HG03432 (cell line): ENCODE results near the gene WASHC1.
"Not testable (repeated sequence)": the region's sequence is repeated elsewhere in the genome, so short reads cannot be mapped to it uniquely, and the experiment has no call there.

Experiments
- ATAC-seq: cut with Tn5 transposase; IDR thresholded peaks from one replicate; pipeline ENCODE4 v1.9.1; 2021; ENCODE audit warnings: mild to moderate bottlenecking, moderate library complexity; ENCODE audit not compliant: unreplicated experiment

The WASHC1 gene, protein sequence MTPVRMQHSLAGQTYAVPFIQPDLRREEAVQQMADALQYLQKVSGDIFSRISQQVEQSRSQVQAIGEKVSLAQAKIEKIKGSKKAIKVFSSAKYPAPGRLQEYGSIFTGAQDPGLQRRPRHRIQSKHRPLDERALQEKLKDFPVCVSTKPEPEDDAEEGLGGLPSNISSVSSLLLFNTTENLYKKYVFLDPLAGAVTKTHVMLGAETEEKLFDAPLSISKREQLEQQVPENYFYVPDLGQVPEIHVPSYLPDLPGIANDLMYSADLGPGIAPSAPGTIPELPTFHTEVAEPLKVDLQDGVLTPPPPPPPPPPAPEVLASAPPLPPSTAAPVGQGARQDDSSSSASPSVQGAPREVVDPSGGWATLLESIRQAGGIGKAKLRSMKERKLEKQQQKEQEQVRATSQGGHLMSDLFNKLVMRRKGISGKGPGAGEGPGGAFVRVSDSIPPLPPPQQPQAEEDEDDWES

DNA sequence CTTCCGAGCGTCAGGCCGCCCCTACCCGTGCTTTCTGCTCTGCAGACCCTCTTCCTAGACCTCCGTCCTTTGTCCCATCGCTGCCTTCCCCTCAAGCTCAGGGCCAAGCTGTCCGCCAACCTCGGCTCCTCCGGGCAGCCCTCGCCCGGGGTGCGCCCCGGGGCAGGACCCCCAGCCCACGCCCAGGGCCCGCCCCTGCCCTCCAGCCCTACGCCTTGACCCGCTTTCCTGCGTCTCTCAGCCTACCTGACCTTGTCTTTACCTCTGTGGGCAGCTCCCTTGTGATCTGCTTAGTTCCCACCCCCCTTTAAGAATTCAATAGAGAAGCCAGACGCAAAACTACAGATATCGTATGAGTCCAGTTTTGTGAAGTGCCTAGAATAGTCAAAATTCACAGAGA is at the start of gene WASHC1:
Gene WASHC1, minus strand, starts transcription at position 101 of the 400 bp plus-strand sequence. CDS start 4,457 bp downstream, outside the sequence.
- not testable (repeated sequence) for ATAC-seq

DNA sequence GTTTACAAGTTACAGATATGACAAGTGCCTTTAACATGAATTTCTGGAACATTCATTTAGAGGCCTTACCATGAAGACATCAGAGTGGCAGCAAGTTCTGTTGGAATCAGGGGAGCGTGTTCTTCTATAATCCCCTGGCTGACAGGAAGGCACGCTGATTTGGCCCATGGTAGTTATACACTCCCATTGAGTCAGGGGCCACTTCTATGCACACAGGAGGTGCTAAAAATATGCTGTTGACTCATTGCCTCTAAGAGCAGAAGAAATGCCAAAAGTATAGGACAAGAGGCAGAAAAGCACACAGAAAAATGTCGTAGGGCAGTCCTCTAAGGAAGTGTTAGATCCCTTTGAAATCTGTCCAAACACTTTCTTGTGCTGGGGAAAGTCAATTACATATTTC is 49.1 kb upstream of the WASHC1 start:
- not testable (repeated sequence) for ATAC-seq

DNA sequence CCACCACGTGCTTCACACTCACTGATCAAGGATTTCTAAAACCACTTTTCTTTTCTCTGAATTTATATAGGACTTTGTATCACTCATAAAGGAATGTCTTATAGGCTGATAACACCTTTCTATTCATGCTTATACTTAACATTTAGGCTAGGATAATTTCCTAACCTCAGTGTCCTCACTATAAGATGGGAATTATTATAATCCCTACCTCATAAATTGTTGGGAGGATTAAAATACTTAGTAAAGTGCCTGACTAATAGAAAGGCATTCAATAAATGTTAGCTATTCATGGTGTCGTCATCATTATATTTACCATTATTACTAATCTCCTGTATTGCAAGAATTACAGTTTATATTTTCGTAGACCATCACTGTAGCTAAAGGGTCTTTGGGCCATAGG is 47.1 kb upstream of the WASHC1 start:
- ATAC-seq: not testable (repeated sequence)

DNA sequence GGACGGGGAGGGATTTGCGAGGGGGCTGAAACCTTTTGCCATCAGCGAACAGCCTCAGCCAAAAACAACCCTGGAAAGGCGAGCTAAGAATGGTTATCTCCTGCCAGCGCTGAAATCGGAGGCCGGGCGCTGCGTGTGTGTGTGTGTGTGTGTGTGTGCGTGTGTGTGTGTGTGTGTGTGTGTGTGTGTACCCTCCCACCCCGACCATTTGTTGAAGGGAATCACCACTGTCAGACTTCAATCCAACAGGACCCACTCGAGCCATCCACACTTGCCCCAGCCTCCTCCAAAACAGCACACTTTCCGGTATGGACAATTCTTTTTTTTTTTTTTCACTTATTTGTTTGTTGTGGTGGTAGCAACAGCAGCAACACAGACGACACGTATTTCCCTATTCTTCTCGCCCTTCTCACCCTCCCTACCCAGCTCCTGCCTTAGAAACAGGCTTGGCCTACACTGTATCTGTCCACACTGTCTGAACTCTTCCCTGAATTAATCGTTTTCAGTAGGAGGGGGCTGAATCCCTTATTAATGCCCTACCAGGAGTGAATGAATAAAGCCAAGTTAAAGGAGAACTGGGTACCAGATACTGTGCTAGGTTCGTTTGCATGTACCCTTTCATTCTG is 44.8 kb upstream of the WASHC1 start:
- not testable (repeated sequence) for ATAC-seq

DNA sequence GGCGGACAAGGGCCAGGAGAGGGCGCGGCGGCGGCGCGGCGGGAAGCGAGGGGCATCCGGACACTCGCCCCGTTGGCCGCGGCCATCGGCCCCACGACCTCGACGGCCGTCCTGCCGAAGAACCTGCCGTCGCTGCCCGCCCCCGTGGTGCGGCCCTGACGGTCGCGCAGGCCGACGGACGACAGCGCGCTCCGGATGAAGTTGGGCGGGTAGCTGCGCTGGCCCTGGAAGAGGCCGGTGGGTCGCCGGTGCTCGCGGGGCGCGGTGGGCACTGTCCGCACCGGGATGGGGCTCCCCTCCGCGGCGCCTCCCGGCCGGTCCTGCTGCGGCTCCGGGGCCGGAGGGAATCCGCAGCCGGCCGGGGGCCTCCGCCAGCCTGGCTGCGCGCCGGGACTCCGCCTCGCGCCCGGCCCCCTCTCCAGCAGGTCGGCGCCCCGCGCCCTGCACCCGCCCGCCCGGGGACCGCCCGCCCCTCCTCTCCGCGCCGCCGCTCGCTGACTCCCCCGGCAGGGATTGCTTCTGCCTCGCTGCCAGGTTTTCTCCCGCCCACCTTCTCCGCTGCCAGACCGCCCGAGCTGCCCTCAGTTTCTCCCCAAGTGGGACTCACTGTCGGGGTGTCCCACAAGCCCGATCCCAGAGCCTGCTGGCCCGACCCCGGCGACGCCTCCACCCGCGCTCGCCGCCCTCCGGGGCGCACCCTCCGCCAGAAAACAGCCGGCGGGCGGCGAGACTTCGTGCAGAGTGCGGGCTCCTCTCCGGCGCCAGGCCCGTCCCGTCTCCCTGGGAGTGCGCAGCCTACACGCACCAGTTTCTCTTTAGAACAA is 44.0 kb upstream of the WASHC1 start:
- not testable (repeated sequence) for ATAC-seq

DNA sequence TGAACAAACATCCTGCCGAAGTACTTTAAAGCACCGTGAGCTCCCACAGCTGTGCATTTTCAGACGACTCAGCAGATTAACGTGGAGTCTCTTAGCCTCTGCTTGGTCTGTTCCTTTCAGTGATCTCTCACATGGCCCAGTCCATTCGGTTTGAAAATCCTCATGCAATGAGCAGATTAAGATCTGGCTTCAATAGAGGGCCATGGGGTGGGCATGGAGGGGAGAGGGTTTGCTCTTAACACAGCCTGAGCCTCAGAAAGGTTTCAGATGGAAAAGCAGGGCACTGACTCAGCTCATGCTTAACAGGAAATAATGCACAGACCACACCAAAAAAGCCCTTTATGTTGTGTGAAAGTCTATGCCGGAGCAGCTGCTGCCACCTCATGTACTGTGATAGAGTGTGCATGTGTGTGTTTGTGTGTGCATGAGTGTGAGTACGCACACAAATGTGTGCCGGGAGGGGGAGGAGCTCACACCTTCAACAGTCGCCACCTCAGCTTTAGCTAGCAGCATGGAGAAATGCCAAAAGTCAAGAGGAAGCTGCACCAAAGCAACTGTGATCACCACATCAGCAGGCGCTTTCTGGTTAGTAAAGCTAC is 33.9 kb upstream of the WASHC1 start:
- peak; percentile 87 for ATAC-seq

DNA sequence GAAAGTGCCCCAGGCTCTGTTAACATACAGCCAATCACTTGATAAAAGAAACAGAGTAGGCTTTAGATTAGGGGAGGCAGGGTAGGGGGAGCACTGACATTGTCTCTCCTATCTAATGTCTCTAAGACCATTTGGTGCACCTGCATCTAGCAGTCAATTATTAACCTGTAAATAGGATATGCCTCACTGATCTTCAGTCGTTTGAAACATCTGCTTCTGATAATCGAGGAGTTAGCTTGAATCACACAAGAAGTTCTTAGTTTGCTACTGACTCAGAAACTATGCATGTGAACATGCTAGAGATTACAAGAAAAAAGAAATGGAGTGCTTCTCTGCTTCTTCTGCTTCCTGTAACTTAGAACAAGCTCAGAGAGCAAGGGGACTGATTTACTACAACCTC is 23.4 kb upstream of the WASHC1 start:
- ATAC-seq: peak; percentile 75

DNA sequence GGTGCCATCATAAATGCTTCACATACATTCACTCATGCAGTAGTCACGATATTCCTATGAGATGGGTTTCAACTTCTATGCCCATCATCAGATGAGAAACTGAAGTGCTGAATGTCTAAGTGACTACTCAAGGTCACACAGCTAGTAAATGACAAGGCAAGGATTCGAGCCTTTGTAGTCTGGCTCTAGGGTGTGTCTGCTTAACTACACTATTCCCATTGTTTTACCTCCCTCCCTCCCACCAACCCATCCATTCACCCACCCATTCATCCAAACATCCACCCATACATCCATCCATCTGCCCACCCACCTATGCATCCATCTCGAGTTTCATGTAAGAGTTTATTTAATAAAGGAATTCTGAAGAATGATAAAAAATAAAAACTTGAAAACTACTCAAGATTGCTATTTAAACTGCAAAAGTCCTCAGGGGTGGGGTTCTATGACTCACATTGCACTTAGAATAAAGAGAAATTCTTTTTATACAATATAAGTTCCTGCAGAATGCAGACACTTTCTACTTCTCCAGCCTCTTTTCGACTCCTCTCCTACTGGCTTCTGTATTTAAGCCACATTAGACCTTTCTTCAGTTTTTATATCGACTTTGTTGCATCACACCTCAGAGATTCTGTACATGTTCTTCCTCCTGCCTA is 19.1 kb upstream of the WASHC1 start:
- ATAC-seq: not testable (repeated sequence)

DNA sequence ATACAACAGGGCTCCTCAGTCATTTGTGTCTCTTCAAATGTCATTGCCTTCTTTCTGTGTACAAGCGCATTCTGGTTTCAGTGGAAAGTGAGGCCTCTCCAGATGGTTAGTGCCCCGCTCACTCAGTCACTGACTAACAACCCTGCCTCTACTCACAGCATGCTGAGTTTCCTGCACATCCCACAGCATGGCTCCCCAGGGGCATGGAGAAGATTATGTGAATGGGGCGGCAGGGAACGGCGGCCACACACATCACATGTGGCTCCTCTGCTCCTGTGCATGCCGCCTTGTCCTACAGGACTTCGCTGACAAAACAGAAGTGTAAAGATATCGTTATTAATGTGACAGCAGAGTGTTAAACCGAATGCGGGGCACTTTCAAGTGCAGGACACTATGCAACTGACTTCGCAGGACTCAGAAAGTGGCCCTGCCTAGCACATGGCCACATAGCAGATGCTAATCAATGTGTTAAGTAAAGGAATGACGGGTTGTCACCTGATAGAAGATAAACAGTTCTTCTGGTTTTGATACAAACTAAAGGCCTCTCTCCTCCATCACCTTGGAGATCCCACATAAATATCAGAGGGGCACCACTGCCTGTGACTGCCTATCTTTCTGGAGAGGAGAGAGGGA is 17.5 kb upstream of the WASHC1 start:
- ATAC-seq: not testable (repeated sequence)

DNA sequence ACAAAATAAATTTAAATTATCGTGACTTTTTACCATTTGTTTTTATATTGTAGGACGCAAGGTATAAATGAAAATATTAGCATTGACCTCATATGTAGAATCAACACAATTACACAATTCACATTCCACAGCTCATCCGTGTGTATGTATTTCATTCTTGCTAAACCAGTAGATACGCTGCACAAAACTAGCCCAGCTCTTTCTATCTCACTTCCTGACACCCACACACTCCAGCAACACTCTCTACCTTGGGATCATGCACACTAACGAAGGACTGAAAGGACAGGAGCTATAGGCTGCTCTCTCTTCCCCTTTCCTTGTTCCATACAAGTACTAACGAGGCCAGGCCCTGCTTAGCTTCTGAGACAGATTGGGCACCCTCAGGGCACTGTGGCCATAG is 16.9 kb upstream of the WASHC1 start:
- not testable (repeated sequence) for ATAC-seq

DNA sequence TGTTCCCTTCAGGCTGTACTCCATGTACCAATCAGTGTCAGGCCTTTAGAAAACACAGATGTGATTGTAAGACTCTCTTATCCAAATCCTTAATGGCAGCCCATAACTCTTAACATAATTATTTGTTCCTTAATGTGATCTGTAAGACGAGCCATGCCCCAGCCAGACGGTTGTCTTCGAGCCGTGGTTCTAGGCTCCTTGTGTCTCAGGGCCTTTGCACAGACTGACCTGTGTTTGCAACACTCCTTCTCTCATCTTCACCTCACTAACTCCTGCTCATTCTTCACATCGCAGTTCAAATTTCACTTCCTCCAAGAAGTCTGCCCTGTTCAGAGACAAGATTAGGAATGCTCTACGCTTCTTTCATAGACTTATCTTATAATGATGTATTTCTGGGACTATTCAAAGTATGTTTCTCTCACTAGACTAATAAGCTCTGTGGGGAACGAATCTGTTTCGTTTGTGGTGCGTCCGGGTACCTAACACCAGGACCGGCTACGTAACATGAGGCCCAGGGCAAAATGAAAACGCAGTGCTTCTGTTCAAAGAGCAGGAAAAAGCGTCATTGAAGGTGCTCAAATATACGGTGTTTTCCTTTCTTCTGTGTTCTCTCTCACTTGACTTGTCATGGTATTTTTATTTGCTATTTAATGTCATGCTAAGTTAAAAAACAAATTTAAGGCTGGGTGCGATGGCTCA is 16.1 kb upstream of the WASHC1 start:
- not testable (repeated sequence) for ATAC-seq

DNA sequence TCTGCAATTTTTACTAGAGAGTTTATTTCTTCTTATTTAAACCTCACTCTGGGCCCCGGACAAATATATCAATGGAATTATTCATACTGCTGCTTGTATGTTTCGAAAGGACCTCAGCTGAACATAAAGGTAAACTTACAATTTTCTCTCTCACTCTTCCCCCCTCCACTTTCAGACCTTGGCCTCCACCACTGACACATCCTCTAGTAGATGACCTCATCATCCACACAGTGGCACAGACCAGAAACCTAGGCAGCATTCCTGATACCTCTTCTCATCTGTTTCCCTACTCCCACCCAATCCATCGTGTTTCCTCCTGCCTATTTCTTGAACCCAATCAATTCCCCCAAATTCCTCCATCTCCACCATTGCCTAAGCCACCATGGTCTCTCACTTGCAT is 15.2 kb upstream of the WASHC1 start:
- ATAC-seq: not testable (repeated sequence)

DNA sequence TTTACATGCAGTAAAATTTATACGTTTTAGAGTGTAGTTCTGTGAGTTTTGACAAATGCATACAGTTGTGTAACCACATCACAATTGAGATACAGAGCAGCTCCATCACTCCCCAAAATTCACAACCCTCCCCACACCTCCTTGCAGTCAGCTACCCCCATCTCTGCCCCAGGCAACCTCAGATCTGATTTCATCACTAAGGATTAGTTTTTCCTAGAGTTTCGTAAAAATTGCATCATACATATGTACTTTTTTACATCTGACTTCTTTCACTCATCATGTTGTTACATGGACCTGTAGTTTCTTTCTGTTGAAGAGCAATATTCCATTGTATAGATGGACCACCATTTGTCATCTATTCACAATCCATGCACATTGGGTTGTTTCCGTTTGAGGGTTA is 14.4 kb upstream of the WASHC1 start:
- not testable (repeated sequence) for ATAC-seq

DNA sequence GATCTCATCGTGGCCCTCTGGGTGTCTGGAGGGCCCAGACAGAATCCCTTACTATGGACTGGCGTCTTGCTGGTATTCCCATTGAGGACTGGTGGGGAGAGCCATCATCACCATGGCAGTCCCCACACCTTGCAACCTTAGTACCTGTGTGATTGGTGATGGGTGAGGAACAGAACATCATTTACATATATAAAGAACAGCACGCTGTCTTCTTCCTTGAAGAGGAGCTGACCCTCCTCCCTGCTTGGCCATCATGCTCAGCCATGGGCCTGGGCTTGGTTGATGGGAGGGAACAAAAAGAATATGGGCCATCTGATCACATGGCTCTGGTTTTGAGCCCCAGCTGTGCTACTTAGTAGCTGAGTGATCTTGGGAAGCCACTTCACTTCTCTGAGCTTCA is 13.9 kb upstream of the WASHC1 start:
- not testable (repeated sequence) for ATAC-seq

DNA sequence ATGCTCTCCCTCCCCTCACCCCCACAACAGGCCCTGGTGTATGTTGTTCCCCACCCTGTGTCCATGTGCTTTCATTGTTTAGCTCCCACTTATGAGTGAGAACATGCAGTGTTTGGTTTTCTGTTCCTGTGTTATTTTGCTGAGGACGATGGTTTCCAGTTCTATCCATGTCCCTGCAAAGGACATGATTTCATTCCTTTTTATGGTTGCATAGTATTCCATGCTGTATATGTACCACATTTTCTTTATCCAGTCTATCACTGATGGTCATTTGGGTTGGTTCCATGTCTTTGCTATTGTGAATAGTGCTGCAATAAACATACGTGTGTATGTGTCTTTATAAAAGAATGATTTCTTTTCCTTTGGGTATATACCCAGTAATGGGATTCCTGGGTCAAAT is 12.6 kb upstream of the WASHC1 start:
- not testable (repeated sequence) for ATAC-seq

DNA sequence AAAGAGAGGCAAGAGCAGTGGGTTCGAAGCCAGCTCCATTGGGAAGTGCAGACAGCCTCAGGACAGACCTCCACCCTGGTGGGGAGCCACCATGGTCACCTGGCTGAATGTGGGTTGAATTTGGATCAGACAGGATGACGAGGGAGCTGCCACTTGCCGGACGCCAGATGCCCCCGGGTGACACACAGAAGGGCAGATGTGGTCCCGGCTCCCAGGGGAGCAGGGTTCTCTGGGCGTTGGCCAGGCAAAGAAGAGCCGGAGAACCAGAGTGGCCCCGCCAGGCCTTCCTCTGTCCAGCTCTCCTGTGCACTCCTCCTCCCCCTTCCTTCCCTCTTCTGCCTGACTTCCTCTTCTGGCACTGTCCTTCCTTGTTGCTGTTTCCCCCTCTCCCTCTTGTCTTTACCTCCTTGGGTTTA is 12.0 kb upstream of the WASHC1 start:
- ATAC-seq: not testable (repeated sequence)

DNA sequence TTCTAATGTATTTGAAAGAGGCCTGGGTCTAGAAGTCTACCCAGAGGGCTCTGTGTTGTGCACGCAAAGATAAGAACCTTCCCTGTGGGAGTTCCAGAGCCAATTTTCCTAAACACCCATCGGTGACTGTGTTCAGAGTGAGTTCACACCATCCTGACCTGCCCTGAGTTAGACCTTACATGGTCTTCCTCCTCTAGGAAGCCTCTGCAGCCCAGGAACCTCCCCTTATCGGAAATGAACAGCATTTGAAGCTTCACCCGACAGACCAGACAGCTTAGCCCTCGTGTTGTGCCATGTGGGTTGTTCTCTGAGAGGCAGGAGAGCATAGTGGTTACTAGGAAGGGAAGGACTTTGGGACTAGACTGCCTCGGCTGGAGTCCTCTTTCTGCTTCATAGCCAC is 3.1 kb upstream of the WASHC1 start:
- not testable (repeated sequence) for ATAC-seq

DNA sequence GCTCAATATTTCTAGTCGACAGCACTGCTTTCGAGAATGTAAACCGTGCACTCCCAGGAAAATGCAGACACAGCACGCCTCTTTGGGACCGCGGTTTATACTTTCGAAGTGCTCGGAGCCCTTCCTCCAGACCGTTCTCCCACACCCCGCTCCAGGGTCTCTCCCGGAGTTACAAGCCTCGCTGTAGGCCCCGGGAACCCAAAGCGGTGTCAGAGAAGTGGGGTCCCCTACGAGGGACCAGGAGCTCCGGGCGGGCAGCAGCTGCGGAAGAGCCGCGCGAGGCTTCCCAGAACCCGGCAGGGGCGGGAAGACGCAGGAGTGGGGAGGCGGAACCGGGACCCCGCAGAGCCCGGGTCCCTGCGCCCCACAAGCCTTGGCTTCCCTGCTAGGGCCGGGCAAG is 481 bp downstream of the WASHC1 start:
- not testable (repeated sequence) for ATAC-seq

DNA sequence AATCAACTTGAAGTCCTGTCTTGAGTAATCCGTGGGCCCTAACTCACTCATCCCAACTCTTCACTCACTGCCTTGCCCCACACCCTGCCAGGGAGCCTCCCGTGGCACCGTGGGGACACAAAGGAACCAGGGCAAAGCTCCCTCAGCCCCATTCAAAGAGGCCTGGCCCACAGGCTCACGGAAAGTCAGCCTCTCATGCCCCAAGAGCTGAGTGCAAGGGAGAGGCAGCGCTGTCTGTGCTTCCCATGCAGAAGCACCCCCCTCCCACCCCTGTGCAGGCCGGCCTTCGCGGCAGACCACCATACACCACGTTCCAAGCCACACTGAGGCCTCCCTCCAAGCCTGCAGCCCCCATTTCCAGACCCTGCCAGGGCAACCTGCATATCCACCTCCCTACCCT is 7.6 kb downstream of the WASHC1 start:
- ATAC-seq: not testable (repeated sequence)
